ENCODE data around the gene TMEM125. TPM values are rescaled to one million over a fixed set of nuclear protein-coding genes. Genes with fewer than 3 reads are reported as not detected.

Gene TMEM125
- total and polyA plus RNA-seq, 10 of the 15 experiments (the other 5 are each of a cell fraction or from before 2014, with no cell fraction given): 0.28 TPM; not detected in 9

DNA sequence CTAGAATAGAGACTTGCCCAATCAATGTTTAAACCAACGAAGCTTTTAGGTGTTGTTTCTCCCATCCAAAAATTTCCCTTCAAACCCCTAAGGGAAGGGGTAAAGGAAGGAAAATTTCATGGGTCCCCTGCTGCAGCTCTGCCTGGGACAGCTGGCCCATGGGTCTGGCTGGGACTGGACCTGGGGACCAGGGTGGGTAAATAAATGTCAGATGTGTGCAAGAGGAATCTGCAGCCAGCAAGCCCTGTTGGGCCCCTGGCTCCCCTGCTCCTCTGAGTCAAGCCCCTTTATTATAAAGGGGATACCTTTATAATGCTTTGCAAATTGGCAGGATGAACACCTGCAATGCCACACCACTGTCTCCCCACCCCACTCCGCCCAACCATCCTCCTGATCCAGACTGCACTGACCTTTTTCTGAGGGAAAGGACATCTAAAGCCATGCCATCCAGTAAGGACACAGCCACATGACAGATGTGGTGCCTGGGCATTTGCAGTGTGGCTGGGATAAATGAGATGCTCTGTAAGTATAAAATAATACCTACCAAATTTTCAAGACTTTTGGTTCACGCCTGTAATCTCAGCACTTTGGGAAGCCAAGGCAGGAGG, 1.9 kb upstream of the TMEM125 start (continued):
- TF ChIP-seq, protein P1, sequence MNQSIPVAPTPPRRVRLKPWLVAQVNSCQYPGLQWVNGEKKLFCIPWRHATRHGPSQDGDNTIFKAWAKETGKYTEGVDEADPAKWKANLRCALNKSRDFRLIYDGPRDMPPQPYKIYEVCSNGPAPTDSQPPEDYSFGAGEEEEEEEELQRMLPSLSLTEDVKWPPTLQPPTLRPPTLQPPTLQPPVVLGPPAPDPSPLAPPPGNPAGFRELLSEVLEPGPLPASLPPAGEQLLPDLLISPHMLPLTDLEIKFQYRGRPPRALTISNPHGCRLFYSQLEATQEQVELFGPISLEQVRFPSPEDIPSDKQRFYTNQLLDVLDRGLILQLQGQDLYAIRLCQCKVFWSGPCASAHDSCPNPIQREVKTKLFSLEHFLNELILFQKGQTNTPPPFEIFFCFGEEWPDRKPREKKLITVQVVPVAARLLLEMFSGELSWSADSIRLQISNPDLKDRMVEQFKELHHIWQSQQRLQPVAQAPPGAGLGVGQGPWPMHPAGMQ (IDR thresholded peaks at IDR 0.05; ENCODE audit: borderline replicate concordance): no peak
- TF ChIP-seq, protein P2, sequence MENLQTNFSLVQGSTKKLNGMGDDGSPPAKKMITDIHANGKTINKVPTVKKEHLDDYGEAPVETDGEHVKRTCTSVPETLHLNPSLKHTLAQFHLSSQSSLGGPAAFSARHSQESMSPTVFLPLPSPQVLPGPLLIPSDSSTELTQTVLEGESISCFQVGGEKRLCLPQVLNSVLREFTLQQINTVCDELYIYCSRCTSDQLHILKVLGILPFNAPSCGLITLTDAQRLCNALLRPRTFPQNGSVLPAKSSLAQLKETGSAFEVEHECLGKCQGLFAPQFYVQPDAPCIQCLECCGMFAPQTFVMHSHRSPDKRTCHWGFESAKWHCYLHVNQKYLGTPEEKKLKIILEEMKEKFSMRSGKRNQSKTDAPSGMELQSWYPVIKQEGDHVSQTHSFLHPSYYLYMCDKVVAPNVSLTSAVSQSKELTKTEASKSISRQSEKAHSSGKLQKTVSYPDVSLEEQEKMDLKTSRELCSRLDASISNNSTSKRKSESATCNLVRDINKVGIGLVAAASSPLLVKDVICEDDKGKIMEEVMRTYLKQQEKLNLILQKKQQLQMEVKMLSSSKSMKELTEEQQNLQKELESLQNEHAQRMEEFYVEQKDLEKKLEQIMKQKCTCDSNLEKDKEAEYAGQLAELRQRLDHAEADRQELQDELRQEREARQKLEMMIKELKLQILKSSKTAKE (IDR thresholded peaks at IDR 0.05; ENCODE audit: low read depth, poor library complexity, severe bottlenecking): no peak
- no peak for TF ChIP-seq PML (IDR thresholded peaks at IDR 0.05; ENCODE audit: low read length)
- no peak for TF ChIP-seq MYB (IDR thresholded peaks at IDR 0.05; ENCODE audit: borderline replicate concordance, low read depth, low read length)
- TF ChIP-seq SP1 (IDR thresholded peaks at IDR 0.05; ENCODE audit: low read depth, low read length): no peak
- TF ChIP-seq ZNF622 (IDR thresholded peaks at IDR 0.05): no peak

DNA sequence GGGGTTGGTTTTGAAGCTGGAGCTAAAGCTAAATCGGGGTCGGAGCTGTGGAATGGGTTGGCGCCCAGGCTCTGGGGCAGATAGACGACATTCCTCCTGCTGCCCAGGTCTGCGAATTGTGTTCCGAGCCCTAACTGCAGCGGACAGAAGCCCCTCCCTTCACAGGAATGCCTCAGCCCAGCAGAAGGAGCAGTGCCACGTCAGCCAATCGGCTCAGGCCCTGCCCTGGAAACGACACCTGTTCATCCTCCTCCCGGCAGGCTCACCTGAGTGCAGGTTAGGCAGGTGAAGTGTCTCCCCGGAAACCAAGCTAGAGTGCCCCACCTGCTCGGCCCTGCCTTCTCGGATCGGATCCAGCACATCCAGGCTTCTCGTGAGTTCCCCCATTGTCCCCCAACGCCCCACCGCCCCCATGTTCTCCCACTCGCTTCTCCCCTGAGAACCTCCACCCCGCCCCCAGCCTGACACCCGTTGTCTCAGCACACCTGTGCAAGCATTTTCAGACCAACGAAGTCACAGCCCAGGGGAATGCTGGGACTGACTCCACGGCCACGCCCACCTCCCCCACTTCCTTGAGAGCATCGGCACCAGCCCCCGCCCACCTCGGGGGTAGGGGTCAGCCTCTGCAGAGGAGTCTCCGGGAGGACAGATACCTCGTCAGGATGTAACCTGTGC, 775 bp downstream of the TMEM125 start:
- in situ Hi-C loops (cut with MboI): no loop called here
- ATAC-seq: no peak
- Histone ChIP-seq H3K27me3 (replicated peaks in 1 of 2; ENCODE audit: control insufficient read depth in 2 of 2, insufficient read depth in 2 of 2, low read length in 1 of 2) (no peaks in the 10 kb centered on the region), H3K4me1 (ENCODE audit: control insufficient read depth, insufficient read depth, low read length) (peaks cover 4% of the 10 kb centered on the region; the same call in 1 of the 2 replicates), H3K9me3 (replicated peaks; ENCODE audit: control insufficient read depth, insufficient read depth, low read length) (no peaks in the 10 kb centered on the region), H3K4me2 (ENCODE audit: control insufficient read depth, insufficient read depth) (0 out of 2 replicates have a peak overlapping the region, but pooled peaks have one; percentile 13), H4K20me1 (ENCODE audit: control insufficient read depth, insufficient read depth) (no peaks in the 10 kb centered on the region), H3K4me3 (no peak overlapping the region), H3K36me3 (ENCODE audit: control insufficient read depth in 2 of 2, insufficient read depth in 2 of 2, low read length in 1 of 2) (no peaks in the 10 kb centered on the region), H2AFZ (ENCODE audit: control insufficient read depth, low read depth, low read length) (no peak overlapping the region), H3K27ac (ENCODE audit: control insufficient read depth, insufficient read depth) (no peak overlapping the region), H3K79me2 (ENCODE audit: control insufficient read depth, insufficient read depth, low read length) (no peaks in the 10 kb centered on the region), H3K9ac (ENCODE audit: control insufficient read depth, insufficient read depth, low read length) (no peak overlapping the region)
- FAIRE-seq: no peak
- WGBS (ENCODE audit: insufficient coverage, insufficient replicate concordance, low lambda C conversion rate, missing lambda C conversion rate): 6% methylated on average over 22 of the region's 29 CpGs
- ChIA-PET RAD21 (ENCODE audit: unreplicated experiment) (no interaction called here), SMC1A (ENCODE audit: uncharacterized antibody, unreplicated experiment) (no interaction called here), POLR2A (interaction anchor here (0.6 kb wide), 2 partner anchors 381 to 384 kb away, joined by 3 read pairs; no protein-coding TSS in a partner anchor), CTCF (no interaction called here)
- BruUV-seq (replicated peaks): no TSS peak
- no peak for DNase-seq (ENCODE audit: low read depth, low spot score)
- intact Hi-C loops (cut with micrococcal nuclease; ENCODE audit: unreplicated experiment): no loop called here
- no peak for TF ChIP-seq JUND (IDR thresholded peaks at IDR 0.05; ENCODE audit: low read depth, low read length)
- TF ChIP-seq BMI1 (IDR thresholded peaks at IDR 0.05; ENCODE audit: borderline replicate concordance): no peak
- no peak for TF ChIP-seq TCF12 (IDR thresholded peaks at IDR 0.05; ENCODE audit: low read depth, low read length)
- TF ChIP-seq, protein P3, sequence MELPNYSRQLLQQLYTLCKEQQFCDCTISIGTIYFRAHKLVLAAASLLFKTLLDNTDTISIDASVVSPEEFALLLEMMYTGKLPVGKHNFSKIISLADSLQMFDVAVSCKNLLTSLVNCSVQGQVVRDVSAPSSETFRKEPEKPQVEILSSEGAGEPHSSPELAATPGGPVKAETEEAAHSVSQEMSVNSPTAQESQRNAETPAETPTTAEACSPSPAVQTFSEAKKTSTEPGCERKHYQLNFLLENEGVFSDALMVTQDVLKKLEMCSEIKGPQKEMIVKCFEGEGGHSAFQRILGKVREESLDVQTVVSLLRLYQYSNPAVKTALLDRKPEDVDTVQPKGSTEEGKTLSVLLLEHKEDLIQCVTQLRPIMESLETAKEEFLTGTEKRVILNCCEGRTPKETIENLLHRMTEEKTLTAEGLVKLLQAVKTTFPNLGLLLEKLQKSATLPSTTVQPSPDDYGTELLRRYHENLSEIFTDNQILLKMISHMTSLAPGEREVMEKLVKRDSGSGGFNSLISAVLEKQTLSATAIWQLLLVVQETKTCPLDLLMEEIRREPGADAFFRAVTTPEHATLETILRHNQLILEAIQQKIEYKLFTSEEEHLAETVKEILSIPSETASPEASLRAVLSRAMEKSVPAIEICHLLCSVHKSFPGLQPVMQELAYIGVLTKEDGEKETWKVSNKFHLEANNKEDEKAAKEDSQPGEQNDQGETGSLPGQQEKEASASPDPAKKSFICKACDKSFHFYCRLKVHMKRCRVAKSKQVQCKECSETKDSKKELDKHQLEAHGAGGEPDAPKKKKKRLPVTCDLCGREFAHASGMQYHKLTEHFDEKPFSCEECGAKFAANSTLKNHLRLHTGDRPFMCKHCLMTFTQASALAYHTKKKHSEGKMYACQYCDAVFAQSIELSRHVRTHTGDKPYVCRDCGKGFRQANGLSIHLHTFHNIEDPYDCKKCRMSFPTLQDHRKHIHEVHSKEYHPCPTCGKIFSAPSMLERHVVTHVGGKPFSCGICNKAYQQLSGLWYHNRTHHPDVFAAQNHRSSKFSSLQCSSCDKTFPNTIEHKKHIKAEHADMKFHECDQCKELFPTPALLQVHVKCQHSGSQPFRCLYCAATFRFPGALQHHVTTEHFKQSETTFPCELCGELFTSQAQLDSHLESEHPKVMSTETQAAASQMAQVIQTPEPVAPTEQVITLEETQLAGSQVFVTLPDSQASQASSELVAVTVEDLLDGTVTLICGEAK (IDR thresholded peaks at IDR 0.05; ENCODE audit: borderline replicate concordance): no peak
- no peak for TF ChIP-seq FOXM1 (IDR thresholded peaks at IDR 0.05; ENCODE audit: low read depth, low read length)
- TF ChIP-seq SMAD5 (IDR thresholded peaks at IDR 0.05; ENCODE audit: low read depth): no peak
- TF ChIP-seq KDM1A (IDR thresholded peaks at IDR 0.05; ENCODE audit: borderline replicate concordance): no peak
- TF ChIP-seq SREBF1 (IDR thresholded peaks at IDR 0.05; ENCODE audit: low read length): no peak
- no peak for TF ChIP-seq HDAC2 (IDR thresholded peaks at IDR 0.05)

Data from GM12878 (cell line).